HFFc6 (cell line): Measurements from ENCODE around the gene KCNB1. TPM values are rescaled to one million over a fixed set of nuclear protein-coding genes. Genes with fewer than 3 reads are reported as not detected.

Source experiments
- DNase-seq: peaks from one replicate; pipeline ENCODE4 v3.0.0-alpha.2; 2018
- H3K27ac Mint-ChIP-seq: 2 replicates; pipeline ENCODE4 v1.8.0; 2020; ENCODE audit warnings: mild to moderate bottlenecking, mixed read lengths
- H3K27me3 Mint-ChIP-seq: 2 replicates; pipeline ENCODE4 v1.8.0; 2021; ENCODE audit warnings: mild to moderate bottlenecking, moderate library complexity, mixed read lengths; ENCODE audit not compliant: insufficient read depth
- H3K36me3 Mint-ChIP-seq: 2 replicates; pipeline ENCODE4 v1.8.0; 2021; ENCODE audit warnings: low read depth, mixed read lengths
- H3K4me1 Mint-ChIP-seq: 2 replicates; pipeline ENCODE4 v1.8.0; 2020; ENCODE audit warnings: low read depth, mixed read lengths
- H3K4me3 Mint-ChIP-seq: 2 replicates; pipeline ENCODE4 v1.8.0; 2020; ENCODE audit warnings: mild to moderate bottlenecking, moderate library complexity, mixed read lengths
- H3K9me3 Mint-ChIP-seq: 2 replicates; pipeline ENCODE4 v1.8.0; 2020; ENCODE audit warnings: mild to moderate bottlenecking, mixed read lengths
- CTCF ChIP-seq: fragments of 200-600 bp; sonication (generic); IDR thresholded peaks from 2 replicates; pipeline ENCODE4 v1.5.0; 2021; ENCODE audit warnings: antibody characterized with exemption, mild to moderate bottlenecking
- total RNA-seq, 6 experiments: library from RNA; stranded (reverse); fragmentation: NEBNext Ultra II Directional; extraction: Animal tissue kit (Norgen Biotek cat#: 25700); gene quantifications; 2 replicates in 1 of 6; 3 replicates in 5 of 6; pipeline ENCODE4 v1.2.3, GENCODE V29; 2021

KCNB1 gene
- total RNA-seq, 6 experiments from 2014 or later: 0.05 to 1.2 (median 0.20) TPM

- H3K9me3 Mint-ChIP-seq: no peaks in the 10 kb centered on the region
- TF ChIP-seq CTCF: no peak
- no peak for DNase-seq
- H3K36me3 Mint-ChIP-seq: no peaks in the 10 kb centered on the region
- peaks cover 20% of the 10 kb centered on the region for H3K27me3 Mint-ChIP-seq
- H3K27ac Mint-ChIP-seq: no peak overlapping the region
- 0 out of 2 replicates have a peak, but pooled peaks cover 5% of the 10 kb centered on the region for H3K4me1 Mint-ChIP-seq
- H3K4me3 Mint-ChIP-seq: no peak overlapping the region
These were observed 102.1 kb downstream of the KCNB1 start for GRCh38 chr20:49380337-49380780.

GRCh38 chr20:49379338-49379737 lies 103.1 kb downstream of the KCNB1 start:
- H3K27me3 Mint-ChIP-seq: peaks cover 24% of the 10 kb centered on the region

GRCh38 chr20:49377326-49377725 lies 105.1 kb downstream of the KCNB1 start:
- Mint-ChIP-seq H3K27me3 (peaks cover 29% of the 10 kb centered on the region), H3K9me3 (no peaks in the 10 kb centered on the region), H3K36me3 (no peaks in the 10 kb centered on the region), H3K4me1 (0 out of 2 replicates have a peak, but pooled peaks cover 5% of the 10 kb centered on the region), H3K4me3 (no peak overlapping the region), H3K27ac (no peak overlapping the region)
- no peak for DNase-seq
- no peak for TF ChIP-seq CTCF

More at GRCh38 chr20:49379338-49379737, 103.1 kb downstream of the KCNB1 start:
- Mint-ChIP-seq H3K4me3 (no peak overlapping the region), H3K4me1 (0 out of 2 replicates have a peak, but pooled peaks cover 5% of the 10 kb centered on the region), H3K36me3 (no peaks in the 10 kb centered on the region), H3K9me3 (no peaks in the 10 kb centered on the region), H3K27ac (no peak overlapping the region)
- no peak for DNase-seq
- no peak for TF ChIP-seq CTCF

- H3K27me3 Mint-ChIP-seq: peaks cover 40% of the 10 kb centered on the region
These were observed 107.3 kb downstream of the KCNB1 start for GRCh38 chr20:49375170-49375569.

GRCh38 chr20:49372095-49372734 lies 110.3 kb downstream of the KCNB1 start:
- no peak for TF ChIP-seq CTCF
- Mint-ChIP-seq H3K4me3 (no peak overlapping the region), H3K4me1 (no peaks in the 10 kb centered on the region), H3K27ac (no peak overlapping the region), H3K36me3 (no peaks in the 10 kb centered on the region), H3K9me3 (no peaks in the 10 kb centered on the region), H3K27me3 (peaks cover 46% of the 10 kb centered on the region)
- no peak for DNase-seq

More at GRCh38 chr20:49375170-49375569, 107.3 kb downstream of the KCNB1 start:
- Mint-ChIP-seq H3K36me3 (no peaks in the 10 kb centered on the region), H3K4me3 (no peak overlapping the region), H3K9me3 (no peaks in the 10 kb centered on the region), H3K4me1 (no peaks in the 10 kb centered on the region), H3K27ac (no peak overlapping the region)
- no peak for TF ChIP-seq CTCF
- no peak for DNase-seq
